Astrocyte of the hippocampus (primary cell): ENCODE data around the gene DLG2.
"Not testable (repeated sequence)": the region's sequence is repeated elsewhere in the genome, so short reads cannot be mapped to it uniquely, and the experiment has no call there.

Experiments used
- DNase-seq: peaks from one replicate; pipeline ENCODE4 v3.0.0; 2011; ENCODE audit warnings: low read depth, low spot score

Gene DLG2

GRCh38 chr11:83422641-83423040 is 2204.5 kb downstream of the DLG2 start:
- DNase-seq: not testable (repeated sequence)

- no peak for DNase-seq
Measured at GRCh38 chr11:83410605-83411565, 2216.3 kb downstream of the DLG2 start.

- DNase-seq: no peak
Measured at GRCh38 chr11:83409891-83410290, 2217.3 kb downstream of the DLG2 start.

GRCh38 chr11:83409476-83409875 is 2217.7 kb downstream of the DLG2 start:
- DNase-seq: no peak

- DNase-seq: no peak
Measured at GRCh38 chr11:83408946-83409345, 2218.2 kb downstream of the DLG2 start.
